ENCODE results near the gene NEFH. TPM values are rescaled to one million over a fixed set of nuclear protein-coding genes. Genes with fewer than 3 reads are reported as not detected.
A peak's percentile ranks its signal among the peaks of the same experiment; 100 is the strongest.

The NEFH gene
- total and polyA plus RNA-seq, 2 donors (not counting 3 experiments of a cell fraction or from before 2014, with no cell fraction given), result 0.09 to 0.59 TPM

- Histone ChIP-seq H3K79me2 (ENCODE audit: control insufficient read depth, insufficient read depth, low read length) (no peaks in the 10 kb centered on the region), H3K9ac (replicated peaks; ENCODE audit: extremely low read depth, insufficient read depth, low read length) (no peak overlapping the region), H3K27ac (ENCODE audit: insufficient read depth, low read depth, low read length) (no peak overlapping the region), H3K36me3 (ENCODE audit: control insufficient read depth in 2 of 2, extremely low read depth in 1 of 2, insufficient read depth in 2 of 2, low read length in 2 of 2) (no peaks in the 10 kb centered on the region), H3K9me3 (replicated peaks; ENCODE audit: control insufficient read depth, insufficient read depth, low read length) (no peaks in the 10 kb centered on the region), H3K4me3 (replicated peaks in 1 of 3; ENCODE audit: insufficient read depth in 1 of 3, low read depth in 1 of 3, low read length in 3 of 3) (no peak overlapping the region), H4K20me1 (replicated peaks; ENCODE audit: control insufficient read depth, extremely low read depth, insufficient read depth, low read length) (no peaks in the 10 kb centered on the region), H3K9me1 (replicated peaks; ENCODE audit: control insufficient read depth, extremely low read depth, insufficient read depth, low read length) (no peaks in the 10 kb centered on the region), H2AFZ (ENCODE audit: low read depth, low read length) (no peak overlapping the region), H3K4me2 (ENCODE audit: insufficient read depth, low read length) (no peak overlapping the region), H3K27me3 (ENCODE audit: control insufficient read depth in 2 of 2, insufficient read depth in 2 of 2, low read length in 2 of 2) (peaks cover 48% of the 10 kb centered on the region in 2 experiments), H3K4me1 (ENCODE audit: control insufficient read depth, extremely low read depth, insufficient read depth, low read length) (peaks cover 5% of the 10 kb centered on the region)
- ChIA-PET POLR2A (no interaction called here), CTCF (no interaction called here)
- dilution Hi-C loops (cut with MboI; ENCODE audit: extremely low pct_ligation_motif_present, low sequenced_read_pairs) (no loop called here), intact Hi-C loops (cut with micrococcal nuclease) (loop anchor here (10.0 kb wide), 1 partner anchor 236 kb away; no protein-coding TSS in a partner anchor)
- DNase-seq (ENCODE audit: low read depth, low spot score) (peak; percentile 14), FAIRE-seq (no peak)
- TF ChIP-seq FOS (IDR thresholded peaks at IDR 0.05; ENCODE audit: borderline replicate concordance, insufficient read depth, low read length) (no peak), EZH2 (IDR thresholded peaks at IDR 0.05; ENCODE audit: borderline replicate concordance, low read depth, low read length, severe bottlenecking) (peak; percentile 8)
- BruUV-seq (replicated peaks), result no TSS peak
Observed at GRCh38 chr22:29478326-29479276, 1.4 kb upstream of the NEFH start.

GRCh38 chr22:29480262-29480511 is 169 bp downstream of the NEFH start:
- no peaks in the 10 kb centered on the region for H4K20me1 ChIP-seq (replicated peaks; ENCODE audit: control insufficient read depth, extremely low read depth, insufficient read depth, low read length)
- dilution Hi-C loops (cut with MboI; ENCODE audit: extremely low pct_ligation_motif_present, low sequenced_read_pairs) (no loop called here), intact Hi-C loops (cut with micrococcal nuclease) (no loop called here)
- H3K36me3 ChIP-seq (ENCODE audit: control insufficient read depth in 2 of 2, extremely low read depth in 1 of 2, insufficient read depth in 2 of 2, low read length in 2 of 2), result no peaks in the 10 kb centered on the region
- POLR2A ChIA-PET, result no interaction called here
- no peak overlapping the region for H2AFZ ChIP-seq (ENCODE audit: low read depth, low read length)
- no peak overlapping the region for H3K9ac ChIP-seq (replicated peaks; ENCODE audit: extremely low read depth, insufficient read depth, low read length)
- no TSS peak for BruUV-seq (replicated peaks)
- H3K27ac ChIP-seq (ENCODE audit: insufficient read depth, low read depth, low read length), result no peak overlapping the region
- CTCF ChIA-PET, result interaction anchor here (1.3 kb wide), 1 partner anchor 9 kb away, joined by 6 read pairs; no protein-coding TSS in a partner anchor
- no peak overlapping the region for H3K4me2 ChIP-seq (ENCODE audit: insufficient read depth, low read length)
- H3K9me1 ChIP-seq (replicated peaks; ENCODE audit: control insufficient read depth, extremely low read depth, insufficient read depth, low read length), result no peaks in the 10 kb centered on the region
- peaks cover 48% of the 10 kb centered on the region in 2 experiments for H3K27me3 ChIP-seq (ENCODE audit: control insufficient read depth in 2 of 2, insufficient read depth in 2 of 2, low read length in 2 of 2)
- H3K4me1 ChIP-seq (ENCODE audit: control insufficient read depth, extremely low read depth, insufficient read depth, low read length), result peaks cover 5% of the 10 kb centered on the region
- DNase-seq (ENCODE audit: low read depth, low spot score) (no peak), FAIRE-seq (no peak)
- no peaks in the 10 kb centered on the region for H3K79me2 ChIP-seq (ENCODE audit: control insufficient read depth, insufficient read depth, low read length)
- TF ChIP-seq MAX (IDR thresholded peaks at IDR 0.05; ENCODE audit: insufficient read depth, insufficient read length), result no peak
- TF ChIP-seq FOS (IDR thresholded peaks at IDR 0.05; ENCODE audit: borderline replicate concordance, insufficient read depth, low read length), result no peak
- no peak for TF ChIP-seq GATA2 (IDR thresholded peaks at IDR 0.05; ENCODE audit: insufficient read depth, insufficient read length, low read depth, low read length)
- TF ChIP-seq EZH2 (IDR thresholded peaks at IDR 0.05; ENCODE audit: borderline replicate concordance, low read depth, low read length, severe bottlenecking), result peak; percentile 99
- no peaks in the 10 kb centered on the region for H3K9me3 ChIP-seq (replicated peaks; ENCODE audit: control insufficient read depth, insufficient read depth, low read length)
- H3K4me3 ChIP-seq (replicated peaks in 1 of 3; ENCODE audit: insufficient read depth in 1 of 3, low read depth in 1 of 3, low read length in 3 of 3), result no peak overlapping the region
